PFSK-1 (cell line): ENCODE results near the gene CITED2.

Experiments
- FOXP2 ChIP-seq: optimal IDR thresholded peaks from 2 replicates; pipeline ENCODE3; 2011; ENCODE audit warnings: borderline replicate concordance, control low read depth, inconsistent platforms; ENCODE audit not compliant: insufficient read depth; ENCODE audit errors: extremely low read length, extremely low read depth
- POLR2AphosphoS5 ChIP-seq: IDR thresholded peaks from 2 replicates; pipeline ENCODE4 v1.6.1; 2012; ENCODE audit warnings: low read depth, mild to moderate bottlenecking, control low read depth, low read length, moderate library complexity
- SIN3A ChIP-seq: IDR thresholded peaks from 2 replicates; pipeline ENCODE4 v1.6.1; 2012; ENCODE audit warnings: mild to moderate bottlenecking, low read length, moderate library complexity, borderline replicate concordance; ENCODE audit not compliant: insufficient read depth
- TAF1 ChIP-seq: IDR thresholded peaks from 2 replicates; pipeline ENCODE4 v1.6.1; 2012; ENCODE audit warnings: low read length, control low read depth, borderline replicate concordance; ENCODE audit not compliant: insufficient read depth
- TF ChIP-seq, protein P1 (sequence below), 2 experiments: IDR thresholded peaks; 2 replicates each; pipeline versions ENCODE4 v1.6.1 to v1.8.0; 2011 to 2012; ENCODE audit warnings: low read depth in 2 of 2, low read length in 2 of 2, control low read depth in 1 of 2, inconsistent platforms in 1 of 2, mild to moderate bottlenecking in 1 of 2, moderate library complexity in 1 of 2; ENCODE audit not compliant: insufficient read depth in 1 of 2

Gene CITED2

DNA sequence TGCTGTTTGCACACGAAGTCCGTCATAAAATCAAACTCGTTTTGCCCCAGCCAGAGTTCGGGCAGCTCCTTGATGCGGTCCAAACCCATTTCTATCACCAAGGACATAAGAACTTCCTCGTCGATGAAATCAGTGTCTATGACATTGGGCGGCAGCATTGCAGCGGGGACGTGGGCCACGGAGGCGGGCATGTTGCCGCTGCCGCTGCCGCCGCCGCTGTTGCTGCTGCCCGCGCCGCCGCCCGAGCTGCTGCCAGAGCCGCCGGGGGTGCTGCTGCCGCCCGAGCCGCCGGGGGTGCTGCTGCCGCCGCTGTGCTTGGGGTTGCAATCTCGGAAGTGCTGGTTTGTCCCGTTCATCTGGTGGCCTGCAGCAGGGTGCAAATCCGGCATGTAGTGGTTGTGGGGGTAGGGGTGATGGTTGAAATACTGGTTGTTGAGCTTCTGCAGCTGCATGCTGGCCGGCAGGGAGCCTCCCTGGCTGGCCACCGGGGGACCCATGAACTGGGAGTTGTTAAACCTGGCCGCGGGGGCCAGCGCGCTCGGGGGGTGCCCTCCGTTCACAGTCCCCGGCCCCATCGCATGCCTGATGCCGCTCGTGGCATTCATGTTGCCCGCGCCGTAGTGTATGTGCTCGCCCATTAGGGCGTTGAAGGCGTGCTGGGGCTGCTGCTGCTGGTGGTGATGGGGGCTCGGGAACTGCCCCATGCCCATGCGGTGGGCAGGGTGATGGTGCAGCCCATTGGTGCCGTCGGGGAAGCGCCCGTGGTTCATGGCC lies 1.1 kb downstream of the CITED2 start:
- TF ChIP-seq FOXP2 (no peak), SIN3A (no peak; the same call in 1 of the 2 replicates), POLR2AphosphoS5 (no peak), TAF1 (no peak)
- TF ChIP-seq, protein P1, sequence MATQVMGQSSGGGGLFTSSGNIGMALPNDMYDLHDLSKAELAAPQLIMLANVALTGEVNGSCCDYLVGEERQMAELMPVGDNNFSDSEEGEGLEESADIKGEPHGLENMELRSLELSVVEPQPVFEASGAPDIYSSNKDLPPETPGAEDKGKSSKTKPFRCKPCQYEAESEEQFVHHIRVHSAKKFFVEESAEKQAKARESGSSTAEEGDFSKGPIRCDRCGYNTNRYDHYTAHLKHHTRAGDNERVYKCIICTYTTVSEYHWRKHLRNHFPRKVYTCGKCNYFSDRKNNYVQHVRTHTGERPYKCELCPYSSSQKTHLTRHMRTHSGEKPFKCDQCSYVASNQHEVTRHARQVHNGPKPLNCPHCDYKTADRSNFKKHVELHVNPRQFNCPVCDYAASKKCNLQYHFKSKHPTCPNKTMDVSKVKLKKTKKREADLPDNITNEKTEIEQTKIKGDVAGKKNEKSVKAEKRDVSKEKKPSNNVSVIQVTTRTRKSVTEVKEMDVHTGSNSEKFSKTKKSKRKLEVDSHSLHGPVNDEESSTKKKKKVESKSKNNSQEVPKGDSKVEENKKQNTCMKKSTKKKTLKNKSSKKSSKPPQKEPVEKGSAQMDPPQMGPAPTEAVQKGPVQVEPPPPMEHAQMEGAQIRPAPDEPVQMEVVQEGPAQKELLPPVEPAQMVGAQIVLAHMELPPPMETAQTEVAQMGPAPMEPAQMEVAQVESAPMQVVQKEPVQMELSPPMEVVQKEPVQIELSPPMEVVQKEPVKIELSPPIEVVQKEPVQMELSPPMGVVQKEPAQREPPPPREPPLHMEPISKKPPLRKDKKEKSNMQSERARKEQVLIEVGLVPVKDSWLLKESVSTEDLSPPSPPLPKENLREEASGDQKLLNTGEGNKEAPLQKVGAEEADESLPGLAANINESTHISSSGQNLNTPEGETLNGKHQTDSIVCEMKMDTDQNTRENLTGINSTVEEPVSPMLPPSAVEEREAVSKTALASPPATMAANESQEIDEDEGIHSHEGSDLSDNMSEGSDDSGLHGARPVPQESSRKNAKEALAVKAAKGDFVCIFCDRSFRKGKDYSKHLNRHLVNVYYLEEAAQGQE (IDR thresholded peaks at IDR 0.05; ENCODE audit: insufficient read depth in 1 of 2, low read depth in 2 of 2, low read length in 2 of 2) = no peak

DNA sequence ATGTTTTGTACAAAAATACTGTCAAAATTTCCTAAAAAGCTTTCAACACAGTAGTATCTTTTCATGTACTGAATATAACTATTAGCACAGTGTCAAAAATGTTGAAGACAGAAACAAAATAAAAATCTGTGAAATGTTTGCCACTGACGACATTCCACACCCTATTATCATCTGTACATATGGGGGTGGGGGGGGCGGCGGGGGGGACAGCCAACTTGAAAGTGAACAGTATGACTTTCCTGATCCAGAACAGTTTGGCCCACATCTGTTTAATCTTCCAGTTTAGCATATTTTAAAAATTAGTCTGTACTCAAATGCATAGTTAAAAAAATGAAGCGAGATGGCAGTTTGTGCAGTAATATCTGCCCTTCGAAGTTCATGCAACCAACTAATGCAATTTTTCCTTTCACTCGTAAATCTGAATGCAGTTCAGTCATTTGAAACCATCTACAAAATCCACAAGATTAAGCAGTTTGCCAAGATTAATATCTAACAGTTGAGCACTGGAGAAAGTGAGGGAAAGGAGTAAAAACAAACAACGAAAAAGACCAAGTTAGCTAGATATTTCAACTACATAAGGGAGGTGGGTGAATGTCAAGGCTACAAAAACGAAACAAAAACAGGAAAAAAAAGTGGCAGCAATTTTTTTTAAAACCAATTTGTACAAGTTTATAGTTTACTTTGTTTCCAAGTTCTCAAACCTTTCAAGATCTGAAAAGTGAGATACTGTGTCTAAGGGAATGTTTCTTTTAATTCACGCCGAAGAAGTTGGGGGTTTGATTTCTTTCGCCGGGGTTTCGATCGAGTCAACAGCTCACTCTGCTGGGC lies 1.9 kb downstream of the CITED2 start:
- TF ChIP-seq POLR2AphosphoS5 (no peak), FOXP2 (no peak), TAF1 (no peak), SIN3A (no peak)
- TF ChIP-seq, protein P1 (IDR thresholded peaks at IDR 0.05; ENCODE audit: insufficient read depth in 1 of 2, low read depth in 2 of 2, low read length in 2 of 2) = no peak

- no peak; the same call in 1 of the 2 replicates for TF ChIP-seq POLR2AphosphoS5
- TF ChIP-seq SIN3A = no peak
- TF ChIP-seq FOXP2 = no peak
- TF ChIP-seq, protein P1 (IDR thresholded peaks at IDR 0.05; ENCODE audit: insufficient read depth in 1 of 2, low read depth in 2 of 2, low read length in 2 of 2) = no peak
- TF ChIP-seq TAF1 = no peak
Observed at GRCh38 chr6:139371421-139372203, 2.8 kb downstream of the CITED2 start.

- TF ChIP-seq, protein P1 (IDR thresholded peaks at IDR 0.05; ENCODE audit: insufficient read depth in 1 of 2, low read depth in 2 of 2, low read length in 2 of 2) = no peak
- no peak for TF ChIP-seq FOXP2
- no peak for TF ChIP-seq POLR2AphosphoS5
- no peak for TF ChIP-seq TAF1
- no peak for TF ChIP-seq SIN3A
Observed at GRCh38 chr6:139370999-139371345, 3.5 kb downstream of the CITED2 start.
